BE2C (cell line): ENCODE measurements around the gene LRPAP1.

Source experiments
- DNase-seq: peaks from one replicate; pipeline ENCODE4 v3.0.0-alpha.2; 2020
- H3K27me3 ChIP-seq: fragments of 250-450 bp; sonication (Bioruptor Pico); 2 replicates; pipeline ENCODE4 v1.5.1; 2020; ENCODE audit warnings: mild to moderate bottlenecking
- H3K36me3 ChIP-seq: fragments of 250-450 bp; sonication (Bioruptor Pico); 2 replicates; pipeline ENCODE4 v1.5.1; 2020; ENCODE audit warnings: mild to moderate bottlenecking
- H3K4me1 ChIP-seq: fragments of 250-450 bp; sonication (Bioruptor Pico); 2 replicates; pipeline ENCODE4 v1.5.1; 2020
- H3K4me3 ChIP-seq: 2 replicates; pipeline ENCODE4 v1.5.1; 2011; ENCODE audit warnings: low read depth, low read length
- H3K9me3 ChIP-seq: fragments of 250-450 bp; sonication (Bioruptor Pico); 2 replicates; pipeline ENCODE4 v1.5.1; 2020
- CTCF ChIP-seq: IDR thresholded peaks from 2 replicates; pipeline ENCODE4 v1.5.1; 2012; ENCODE audit warnings: mild to moderate bottlenecking, low read depth, low read length

The LRPAP1 gene

GRCh38 chr4:3523146-3523627 is 9.0 kb downstream of the LRPAP1 start:
- peaks cover 60% of the 10 kb centered on the region for H3K36me3 ChIP-seq

GRCh38 chr4:3522651-3523050 is 9.6 kb downstream of the LRPAP1 start:
- H3K4me3 ChIP-seq = no peak overlapping the region
- no peaks in the 10 kb centered on the region for H3K9me3 ChIP-seq
- H3K36me3 ChIP-seq = peaks cover 66% of the 10 kb centered on the region
- TF ChIP-seq CTCF = no peak
- no peak for DNase-seq
- H3K27me3 ChIP-seq = no peaks in the 10 kb centered on the region
- peaks cover 2% of the 10 kb centered on the region; the same call in 1 of the 2 replicates for H3K4me1 ChIP-seq

More at GRCh38 chr4:3523146-3523627, 9.0 kb downstream of the LRPAP1 start:
- no peak for TF ChIP-seq CTCF
- no peak for DNase-seq
- no peaks in the 10 kb centered on the region for H3K27me3 ChIP-seq
- H3K4me1 ChIP-seq = peaks cover 2% of the 10 kb centered on the region; the same call in 1 of the 2 replicates
- no peaks in the 10 kb centered on the region for H3K9me3 ChIP-seq
- no peak overlapping the region for H3K4me3 ChIP-seq

GRCh38 chr4:3522326-3522640 is 9.9 kb downstream of the LRPAP1 start:
- peaks cover 2% of the 10 kb centered on the region; the same call in 1 of the 2 replicates for H3K4me1 ChIP-seq
- no peak overlapping the region for H3K4me3 ChIP-seq
- no peaks in the 10 kb centered on the region for H3K27me3 ChIP-seq
- DNase-seq = no peak
- no peaks in the 10 kb centered on the region for H3K9me3 ChIP-seq
- peaks cover 69% of the 10 kb centered on the region for H3K36me3 ChIP-seq
- no peak for TF ChIP-seq CTCF

- Histone ChIP-seq H3K27me3 (no peaks in the 10 kb centered on the region), H3K4me1 (peaks cover 2% of the 10 kb centered on the region; the same call in 1 of the 2 replicates), H3K36me3 (peaks cover 74% of the 10 kb centered on the region), H3K9me3 (no peaks in the 10 kb centered on the region), H3K4me3 (no peak overlapping the region)
- no peak for TF ChIP-seq CTCF
- no peak for DNase-seq
Observed at GRCh38 chr4:3521621-3522325, 10.4 kb downstream of the LRPAP1 start.

- Histone ChIP-seq H3K4me3 (no peak overlapping the region), H3K36me3 (peaks cover 82% of the 10 kb centered on the region), H3K27me3 (no peaks in the 10 kb centered on the region), H3K4me1 (peaks cover 2% of the 10 kb centered on the region; the same call in 1 of the 2 replicates), H3K9me3 (no peaks in the 10 kb centered on the region)
- TF ChIP-seq CTCF = no peak
- no peak for DNase-seq
Observed at GRCh38 chr4:3520796-3521600, 11.2 kb downstream of the LRPAP1 start.

- Histone ChIP-seq H3K9me3 (no peaks in the 10 kb centered on the region), H3K4me1 (peaks cover 2% of the 10 kb centered on the region; the same call in 1 of the 2 replicates), H3K36me3 (peaks cover 85% of the 10 kb centered on the region), H3K27me3 (no peaks in the 10 kb centered on the region), H3K4me3 (no peak overlapping the region)
- TF ChIP-seq CTCF = no peak
- DNase-seq = no peak
Observed at GRCh38 chr4:3520276-3520675, 11.9 kb downstream of the LRPAP1 start.
